HG03378 (cell line): ENCODE data around the gene CCNH.

Experiments
- ATAC-seq: cut with Tn5 transposase; IDR thresholded peaks from one replicate; pipeline ENCODE4 v1.9.1; 2021; ENCODE audit warnings: mild to moderate bottlenecking, moderate library complexity; ENCODE audit not compliant: unreplicated experiment

Gene CCNH

GRCh38 chr5:87403899-87404298, 8.8 kb downstream of the CCNH start:
- no peak for ATAC-seq

- no peak for ATAC-seq
Measured at GRCh38 chr5:87403409-87403808, 9.3 kb downstream of the CCNH start.

- ATAC-seq: no peak
Measured at GRCh38 chr5:87401626-87402025, 11.1 kb downstream of the CCNH start.

GRCh38 chr5:87400305-87400899, 12.3 kb downstream of the CCNH start:
- ATAC-seq: peak; percentile 86

GRCh38 chr5:87399720-87400119, 13.0 kb downstream of the CCNH start:
- ATAC-seq: no peak

GRCh38 chr5:87398981-87399614, 13.6 kb downstream of the CCNH start:
- ATAC-seq: no peak

GRCh38 chr5:87394411-87395165, 18.1 kb downstream of the CCNH start:
- ATAC-seq: no peak

- no peak for ATAC-seq
Measured at GRCh38 chr5:87393331-87393730, 19.4 kb downstream of the CCNH start.

GRCh38 chr5:87392801-87393200, 19.9 kb downstream of the CCNH start:
- no peak for ATAC-seq

GRCh38 chr5:87392170-87392569, 20.6 kb downstream of the CCNH start:
- ATAC-seq: no peak

- ATAC-seq: no peak
Measured at GRCh38 chr5:87390576-87391199, 22.0 kb downstream of the CCNH start.

- no peak for ATAC-seq
Measured at GRCh38 chr5:87390075-87390474, 22.7 kb downstream of the CCNH start.

GRCh38 chr5:87389296-87390034, 23.3 kb downstream of the CCNH start:
- ATAC-seq: no peak

GRCh38 chr5:87388129-87388528, 24.6 kb downstream of the CCNH start:
- no peak for ATAC-seq

GRCh38 chr5:87385802-87386201, 26.9 kb downstream of the CCNH start:
- no peak for ATAC-seq

- no peak for ATAC-seq
Measured at GRCh38 chr5:87383216-87383615, 29.5 kb downstream of the CCNH start.

GRCh38 chr5:87382224-87382623, 30.5 kb downstream of the CCNH start:
- ATAC-seq: no peak

GRCh38 chr5:87372705-87373104, 40.0 kb downstream of the CCNH start:
- ATAC-seq: no peak

- no peak for ATAC-seq
Measured at GRCh38 chr5:87369431-87369830, 43.3 kb downstream of the CCNH start.

- ATAC-seq: no peak
Measured at GRCh38 chr5:87368601-87369000, 44.1 kb downstream of the CCNH start.

- no peak for ATAC-seq
Measured at GRCh38 chr5:87367243-87367642, 45.5 kb downstream of the CCNH start.
